DMS 273 (cell line): ENCODE results near the gene KLK1.
A peak's percentile ranks its signal among the peaks of the same experiment; 100 is the strongest.
"Not testable (repeated sequence)": the region's sequence is repeated elsewhere in the genome, so short reads cannot be mapped to it uniquely, and the experiment has no call there.

ENCODE experiments used
- DNase-seq: peaks from one replicate; lab custom pipeline; 2025; ENCODE audit not compliant: unreplicated experiment; lab: John Stamatoyannopoulos, UW

KLK1 gene

DNA sequence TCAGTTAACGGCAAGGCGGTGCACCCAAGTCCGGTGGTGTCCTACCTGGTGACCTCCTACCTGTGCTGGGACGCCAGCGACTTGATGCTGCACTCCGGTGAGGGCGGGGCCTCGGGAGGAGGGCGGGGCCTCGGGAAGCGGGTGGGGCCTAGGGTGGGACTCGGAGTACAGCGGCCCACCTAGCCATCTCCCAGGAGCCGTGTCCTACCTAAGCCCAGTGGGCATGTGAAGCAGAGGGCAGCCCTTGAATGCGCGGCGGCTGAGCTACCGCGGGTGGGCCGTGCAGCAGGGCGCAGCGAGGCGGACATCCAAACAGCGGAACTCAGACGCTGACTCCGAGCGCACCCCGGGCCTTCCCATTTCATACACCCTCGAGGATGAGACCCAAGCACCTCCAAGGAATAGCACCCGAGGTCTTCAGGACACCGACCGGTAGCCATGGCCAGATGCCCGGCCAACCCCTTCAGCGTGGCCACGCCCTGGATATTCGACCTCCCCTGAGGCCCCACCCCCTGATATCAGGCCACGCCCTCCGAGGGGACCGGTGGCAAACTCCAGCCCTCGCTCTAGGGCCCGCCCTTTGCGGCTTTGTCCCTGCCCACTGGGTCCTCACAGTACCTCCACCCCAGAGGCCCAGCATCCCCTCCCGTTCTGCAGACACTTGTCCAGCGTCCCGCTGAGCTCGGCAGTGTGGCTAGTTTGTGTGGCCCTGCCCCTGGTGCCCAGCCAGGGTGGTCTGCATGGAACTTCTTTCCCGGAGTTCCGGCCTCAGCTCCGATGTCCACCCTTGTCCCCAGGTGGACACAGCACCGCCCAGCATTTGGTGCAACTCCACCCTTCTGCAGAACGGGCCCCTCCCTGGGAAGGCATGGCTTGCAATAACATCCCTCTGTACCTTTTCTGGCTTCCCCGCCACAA lies 5.4 kb downstream of the KLK1 start:
- peak; percentile 57 for DNase-seq

DNA sequence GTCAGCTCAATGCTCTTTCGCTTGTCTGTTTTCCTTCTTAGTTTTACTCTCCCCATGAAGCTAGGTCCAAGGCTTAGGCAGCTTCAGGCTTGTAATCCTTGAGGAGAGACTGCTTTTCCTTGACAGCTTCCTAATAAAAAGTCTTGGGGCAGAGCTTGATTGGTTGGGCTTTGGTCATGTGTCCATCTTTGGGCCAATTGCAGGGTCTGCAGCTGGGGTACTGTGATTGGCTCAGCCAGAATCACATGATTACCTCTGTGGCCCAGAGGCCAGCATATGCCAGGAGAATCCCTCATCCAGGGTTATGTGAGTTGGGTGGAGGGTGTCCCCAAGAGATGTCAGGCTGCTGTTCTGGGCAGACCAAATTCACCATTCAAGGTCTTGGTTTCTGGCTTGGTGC lies 8.1 kb downstream of the KLK1 start:
- DNase-seq = peak; percentile 35

DNA sequence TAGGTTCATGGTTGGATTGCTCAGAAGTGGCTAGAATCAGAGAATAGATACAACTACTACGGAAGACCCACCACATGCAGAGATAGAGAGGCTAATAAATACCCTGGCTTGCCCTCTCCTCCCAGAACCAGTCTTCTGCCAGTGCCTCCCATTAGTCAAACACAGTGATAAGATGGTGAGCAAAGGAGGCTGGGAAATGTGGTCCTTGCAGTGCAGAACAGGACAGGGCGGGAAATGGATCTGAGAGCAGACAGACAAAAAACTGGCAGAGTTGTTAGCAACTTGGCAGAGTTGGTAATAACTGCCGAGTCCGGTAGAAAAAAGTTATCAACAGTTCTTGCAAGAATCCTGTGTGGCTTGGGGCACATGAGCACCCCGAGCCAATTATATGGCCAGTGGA lies 8.7 kb downstream of the KLK1 start:
- no peak for DNase-seq

DNA sequence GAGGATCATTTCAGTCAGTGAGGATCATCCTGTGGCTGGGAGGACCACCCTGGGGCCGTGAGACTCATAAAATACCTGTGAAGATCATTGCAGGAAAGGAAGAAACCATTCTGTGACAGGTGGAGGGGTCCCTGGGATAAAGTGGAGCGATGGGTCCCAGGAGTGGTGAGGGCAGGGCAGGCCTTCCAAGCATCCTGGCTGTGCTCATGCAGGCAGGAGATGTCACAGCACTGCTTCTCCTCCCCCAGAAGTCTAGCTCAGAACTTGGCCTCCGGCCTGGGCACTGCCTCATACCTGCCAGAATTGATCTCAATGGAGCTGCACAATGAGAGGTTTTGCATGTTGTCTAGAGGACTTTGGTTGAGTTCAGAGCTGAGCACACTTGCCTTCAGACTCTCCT lies 11.1 kb downstream of the KLK1 start:
- no peak for DNase-seq

DNA sequence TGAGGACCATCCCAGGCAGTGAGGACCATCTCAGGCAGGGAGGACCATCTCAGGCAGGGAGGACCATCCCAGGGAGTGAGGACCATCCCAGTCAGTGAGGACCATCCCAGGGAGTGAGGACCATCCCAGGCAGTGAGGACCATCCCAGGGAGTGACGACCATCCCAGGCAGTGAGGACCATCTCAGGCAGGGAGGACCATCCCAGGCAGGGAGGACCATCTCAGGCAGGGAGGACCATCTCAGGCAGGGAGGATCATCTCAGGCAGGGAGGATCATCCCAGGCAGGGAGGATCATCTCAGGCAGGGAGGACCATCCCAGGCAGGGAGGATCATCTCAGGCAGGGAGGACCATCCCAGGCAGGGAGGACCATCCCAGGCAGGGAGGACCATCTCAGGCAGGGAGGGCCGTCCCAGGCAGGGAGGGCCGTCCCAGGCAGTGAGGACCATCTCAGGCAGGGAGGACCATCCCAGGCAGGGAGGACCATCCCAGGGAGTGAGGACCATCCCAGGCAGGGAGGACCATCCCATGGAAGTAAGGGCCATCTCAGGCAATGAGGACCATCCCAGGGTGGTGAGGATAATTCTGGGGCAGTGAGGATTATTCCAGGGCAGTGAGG lies 11.9 kb downstream of the KLK1 start:
- not testable (repeated sequence) for DNase-seq

DNA sequence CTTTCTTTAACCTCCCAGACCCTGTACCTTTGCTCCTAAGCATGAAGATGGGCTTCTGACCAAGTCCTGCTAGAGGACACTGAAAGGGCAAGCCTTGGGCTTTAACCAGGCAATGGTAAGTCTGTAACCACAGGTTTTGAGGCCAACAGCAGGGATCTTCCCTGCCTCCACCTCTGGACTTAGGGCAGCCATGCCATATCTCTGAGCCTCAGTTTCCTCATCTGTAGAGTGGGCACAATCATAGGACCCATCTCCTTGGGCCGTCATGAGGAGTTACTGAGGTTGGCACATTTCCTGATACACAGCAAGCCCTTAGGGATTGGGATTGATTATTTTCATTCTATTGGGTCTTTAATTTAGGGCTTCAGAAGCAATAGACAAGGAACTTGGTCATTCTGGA lies 14.7 kb downstream of the KLK1 start:
- no peak for DNase-seq

DNA sequence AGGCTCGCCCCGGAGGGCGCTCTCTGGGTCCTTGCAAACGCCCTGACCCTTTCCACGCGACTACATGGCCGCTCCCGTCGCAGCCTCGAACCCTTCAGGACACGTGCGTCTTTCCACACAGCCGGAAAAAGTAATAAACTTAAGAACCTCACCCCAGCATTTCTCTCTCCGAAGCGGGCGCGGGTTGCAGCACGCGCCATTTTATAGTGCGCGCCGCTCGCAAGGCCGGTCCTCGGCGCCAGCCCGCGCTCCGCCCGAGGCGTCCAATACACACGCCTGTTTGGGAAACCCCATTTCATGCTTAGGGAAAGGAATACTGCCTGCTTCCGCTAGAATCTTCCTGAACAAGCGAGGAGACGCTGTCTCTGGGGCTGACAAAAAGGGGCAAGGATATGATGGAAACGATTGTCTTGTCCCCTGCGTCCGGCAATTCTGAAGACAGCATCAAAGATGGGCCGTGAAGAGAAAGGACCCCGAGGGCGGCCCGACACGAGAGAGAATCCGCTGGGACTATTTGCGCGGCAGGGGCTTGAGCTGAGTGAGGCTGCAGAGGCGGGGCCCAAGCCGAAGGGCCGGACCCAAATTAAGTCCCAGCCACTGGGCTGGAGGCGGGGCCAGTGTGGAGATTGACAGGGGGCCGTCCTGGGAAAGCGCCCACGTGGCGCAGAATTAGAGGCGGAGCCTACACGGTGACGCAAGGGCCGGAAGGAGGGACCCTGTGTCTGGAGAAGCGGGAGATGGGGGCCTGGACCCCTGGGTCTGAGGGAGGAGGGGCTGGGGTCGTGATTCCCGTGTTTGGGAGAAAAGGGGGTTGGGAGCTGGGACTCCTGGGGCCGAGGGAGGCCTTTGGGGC lies 18.9 kb downstream of the KLK1 start:
- DNase-seq = peak; percentile 99

DNA sequence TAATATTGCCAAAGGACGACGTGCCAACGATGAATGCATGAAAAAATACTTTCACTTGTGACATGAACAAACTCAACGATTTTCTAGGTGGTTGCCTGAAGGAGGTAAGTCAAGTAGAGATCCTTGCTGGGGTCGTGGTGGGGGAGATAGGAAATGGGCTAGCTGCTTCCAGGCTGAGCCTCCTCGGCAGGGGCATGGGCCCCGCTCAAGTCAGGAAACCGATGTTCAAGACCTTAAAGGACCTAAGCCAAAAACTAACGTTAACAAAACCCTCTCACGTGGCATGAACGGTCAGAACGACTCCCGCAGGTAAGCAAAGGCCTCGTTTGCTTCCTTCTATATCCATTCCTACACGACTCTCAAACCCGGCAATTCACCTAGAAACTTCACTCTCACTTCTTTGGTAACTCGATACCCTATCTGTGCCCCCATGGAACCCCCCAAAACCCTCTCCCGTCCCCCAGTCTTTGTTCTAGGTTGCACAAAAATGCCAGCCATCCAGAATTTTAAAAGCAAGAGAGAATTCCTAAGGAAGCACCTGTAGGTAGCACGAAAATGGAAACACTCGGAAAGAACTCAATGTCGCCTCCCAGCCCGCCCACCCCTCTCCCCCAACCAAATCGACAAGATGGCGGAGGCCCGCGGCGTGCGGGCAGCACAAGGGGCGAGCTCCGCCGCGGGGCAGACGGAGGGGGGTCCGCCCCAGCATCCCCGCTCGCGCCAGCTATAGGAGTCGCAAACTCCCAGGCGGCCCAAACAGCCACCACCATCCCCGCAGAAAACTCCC lies 19.8 kb downstream of the KLK1 start:
- peak; percentile 70 for DNase-seq

DNA sequence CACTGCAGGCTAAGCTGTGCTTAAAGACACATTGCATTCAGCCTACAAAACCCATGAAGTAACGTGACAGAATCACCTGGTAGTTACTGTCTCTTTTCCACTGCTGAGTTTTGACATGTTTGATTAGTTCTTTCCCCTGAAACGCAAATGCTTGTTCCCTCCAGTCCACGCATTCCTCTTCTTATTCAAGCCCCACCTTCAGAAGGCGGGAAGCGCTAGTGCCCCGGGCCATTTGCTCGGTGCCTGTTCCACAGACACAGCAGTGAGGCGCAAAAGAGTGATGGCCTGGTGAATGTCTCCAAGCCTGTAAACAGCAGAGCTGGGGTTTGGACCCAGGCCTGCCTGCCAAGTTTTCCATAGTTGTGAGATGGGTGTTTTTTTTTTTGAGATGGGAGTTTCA lies 22.5 kb downstream of the KLK1 start:
- no peak for DNase-seq

DNA sequence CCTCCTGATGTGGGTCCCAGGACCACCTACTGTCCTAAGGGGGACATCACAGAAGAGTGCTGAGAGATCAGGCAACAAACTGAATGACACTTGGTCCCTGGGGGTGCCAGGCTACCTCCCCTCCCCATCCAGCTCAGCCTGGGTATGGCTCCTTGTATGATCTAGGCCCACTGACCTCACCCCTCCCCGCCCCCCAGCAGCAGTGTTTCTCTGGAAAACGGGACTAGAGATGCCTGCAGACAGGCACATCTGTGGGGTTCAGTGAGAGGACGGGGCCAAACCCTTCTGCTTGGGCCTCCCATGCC lies 24.1 kb downstream of the KLK1 start:
- DNase-seq = peak; percentile 24

DNA sequence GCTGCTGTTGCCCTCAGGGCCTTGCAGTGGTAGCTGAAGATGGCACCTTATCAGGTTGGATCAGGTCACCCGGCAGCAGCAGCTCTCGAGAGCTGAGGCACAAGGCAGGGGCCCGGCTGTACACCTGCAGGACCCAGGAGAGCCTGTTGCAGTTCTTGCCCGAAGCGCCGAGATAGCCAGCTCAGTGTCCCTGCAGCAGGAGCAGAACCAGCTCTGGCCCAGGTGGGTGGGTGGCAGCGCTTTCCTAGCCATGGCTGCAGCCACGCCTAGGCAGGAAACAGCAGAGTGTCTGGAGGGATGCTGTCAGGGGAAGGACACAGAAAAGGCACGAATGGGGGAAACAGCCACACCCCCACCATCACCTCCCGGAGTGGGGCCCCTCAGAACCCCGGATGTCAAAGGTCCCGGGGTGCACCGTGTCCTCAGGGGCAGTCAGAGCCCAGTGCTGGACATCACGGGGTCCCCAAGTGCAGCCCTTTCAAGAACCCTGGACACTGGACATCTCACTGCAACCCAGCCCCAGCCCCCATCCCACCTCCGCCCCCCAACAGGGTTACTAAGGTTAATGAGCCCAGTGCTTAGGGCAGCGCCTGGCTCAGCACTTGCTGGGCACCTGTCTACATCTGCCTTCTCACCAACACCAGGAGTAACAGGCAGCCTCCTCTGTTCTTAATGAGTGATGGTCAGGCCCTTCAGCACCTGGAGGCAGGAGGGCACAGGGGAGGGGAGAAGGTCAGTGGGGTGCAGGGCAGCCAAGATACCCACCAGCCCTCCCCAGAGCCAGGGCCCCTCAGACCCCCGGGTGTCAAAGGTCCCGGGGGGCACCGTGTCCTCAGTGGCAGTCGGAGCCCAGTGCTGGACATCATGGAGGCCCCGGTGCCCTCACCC lies 24.7 kb downstream of the KLK1 start:
- no peak for DNase-seq

DNA sequence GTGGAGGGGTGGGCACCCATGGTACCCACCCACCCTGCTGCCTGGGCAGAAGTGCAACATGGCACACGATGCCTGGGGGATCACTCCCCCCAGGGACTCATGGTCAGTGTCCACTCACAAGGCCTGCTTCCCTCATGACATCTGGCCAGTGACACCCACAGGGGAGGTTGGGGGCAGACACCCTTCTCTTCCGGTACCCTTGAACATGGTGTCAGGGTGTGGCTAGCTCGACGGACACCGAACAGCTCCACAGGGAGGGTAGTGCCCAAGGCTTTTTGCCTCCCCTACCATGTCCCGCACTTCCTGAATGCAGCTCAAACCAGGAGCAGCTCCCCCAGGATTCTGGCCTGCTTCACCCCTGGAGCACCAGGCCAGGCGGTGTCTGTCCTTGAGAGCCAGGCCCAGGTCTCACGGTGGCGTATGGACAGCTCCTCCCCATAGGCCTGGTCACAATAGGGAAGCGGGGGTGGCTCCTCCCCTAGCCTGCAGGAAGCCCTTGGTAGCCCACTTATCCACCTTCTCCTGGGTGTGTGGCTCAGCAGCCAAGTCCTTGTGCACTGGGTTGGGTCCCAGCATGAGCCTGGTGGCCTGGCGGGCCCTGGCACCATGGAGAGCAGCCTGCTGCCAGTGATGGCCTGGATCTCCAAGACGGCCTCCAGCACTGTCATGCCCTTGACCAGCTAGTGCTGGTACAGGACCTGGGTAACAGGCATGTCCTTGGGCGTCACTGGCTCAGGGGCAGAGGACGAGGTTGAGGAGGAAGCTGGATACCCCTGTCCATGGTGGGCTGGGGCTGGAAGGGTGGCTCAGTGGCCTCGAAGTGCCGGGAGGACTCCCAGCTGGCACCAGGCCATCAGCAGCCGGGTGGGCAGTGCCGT lies 25.6 kb downstream of the KLK1 start:
- peak; percentile 51 for DNase-seq

DNA sequence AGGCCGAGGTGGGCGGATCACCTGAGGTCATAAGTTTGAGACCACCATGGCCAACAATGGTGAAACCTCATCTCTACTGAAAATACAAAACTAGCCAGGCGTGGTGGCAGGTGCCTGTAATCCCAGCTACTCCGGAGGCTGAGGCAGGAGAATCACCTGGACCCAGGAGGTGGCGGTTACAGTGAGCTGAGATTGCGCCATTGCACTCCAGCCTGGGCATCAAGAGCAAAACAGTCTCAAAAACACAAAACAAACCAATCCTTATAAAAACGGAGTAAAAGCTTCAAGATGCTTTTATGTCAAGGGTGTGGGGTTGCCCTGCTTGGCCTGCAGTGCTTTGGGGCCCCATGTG lies 26.2 kb downstream of the KLK1 start:
- no peak for DNase-seq

DNA sequence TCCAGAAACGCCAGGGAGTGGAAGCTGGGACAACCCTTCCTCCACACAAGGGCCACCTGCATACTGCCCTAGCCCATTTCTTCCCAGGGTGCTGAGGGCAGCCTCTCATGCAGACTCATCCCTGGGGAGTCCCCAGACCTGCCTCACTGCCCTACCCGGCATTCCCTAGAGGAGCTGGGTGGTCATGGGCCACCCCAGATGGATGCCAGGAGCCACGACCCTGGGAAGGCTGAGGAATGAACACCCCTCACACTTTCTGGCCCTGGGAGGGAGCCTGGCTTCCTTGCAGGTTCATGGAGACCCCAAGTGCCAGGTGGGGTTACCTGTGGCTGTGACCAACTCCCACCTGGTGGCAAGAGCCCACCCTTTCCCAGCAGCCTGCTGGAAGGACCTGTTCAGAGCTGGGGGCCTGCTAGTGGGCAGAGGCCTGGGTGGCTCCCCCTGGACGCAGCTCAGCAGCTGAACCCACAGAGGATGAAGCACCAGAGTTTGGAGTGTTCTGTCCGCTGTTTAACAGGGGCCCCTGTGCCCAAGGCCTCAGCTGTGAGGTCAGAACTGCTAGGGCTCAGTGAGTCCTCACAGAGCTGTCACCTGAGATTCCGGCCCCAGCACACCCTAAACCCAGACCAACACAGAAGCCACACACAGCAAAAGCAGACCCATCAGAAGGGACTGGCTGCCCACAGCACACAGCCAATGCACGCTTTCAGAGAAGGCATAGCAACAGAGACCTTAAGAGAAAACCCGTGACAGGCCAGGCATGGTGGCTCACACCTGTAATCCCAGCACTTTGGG lies 26.8 kb downstream of the KLK1 start:
- peak; percentile 45 for DNase-seq

DNA sequence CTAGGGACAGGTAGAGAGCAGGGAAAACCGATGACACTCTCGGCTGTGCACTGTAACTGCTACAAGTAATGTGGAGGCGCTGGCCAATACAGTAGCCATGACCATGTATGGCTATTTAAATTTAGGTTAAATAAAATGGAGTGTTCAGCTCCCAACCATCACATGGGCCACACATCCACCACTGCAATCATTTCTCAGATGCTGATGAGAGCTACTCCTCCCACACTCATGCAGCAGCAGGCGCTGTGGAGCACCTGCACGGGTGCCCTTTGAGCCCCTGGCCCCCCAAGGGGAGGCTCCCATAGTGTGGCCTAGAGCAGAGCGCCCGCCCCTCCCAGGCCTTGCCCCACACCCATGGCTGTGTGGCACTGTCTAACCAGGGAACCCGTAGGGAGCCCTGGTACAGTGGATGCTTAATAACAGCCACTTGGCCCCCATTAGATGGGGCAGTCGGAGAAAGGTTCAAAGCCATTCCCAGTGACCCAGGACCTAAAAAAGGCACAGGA lies 27.4 kb downstream of the KLK1 start:
- DNase-seq = peak; percentile 65

DNA sequence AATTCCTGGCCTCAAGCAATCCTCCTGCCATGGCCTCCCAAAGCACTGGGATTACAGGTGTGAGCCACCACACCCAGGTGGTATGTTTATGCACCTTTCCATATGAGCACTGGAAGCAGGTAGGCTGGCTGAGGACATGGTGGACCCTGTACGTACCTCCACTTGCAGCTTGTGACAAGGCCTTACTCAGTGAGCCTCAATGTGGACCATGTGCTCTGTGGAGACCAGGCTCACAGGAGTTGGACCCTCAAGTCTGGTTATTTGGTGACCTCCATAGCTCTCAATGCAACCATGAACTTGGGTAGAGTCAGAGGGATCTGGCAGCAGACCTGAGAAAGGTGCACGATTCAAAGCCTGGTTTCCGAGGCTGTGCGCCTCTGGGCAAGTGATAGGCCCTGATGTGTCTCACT lies 27.9 kb downstream of the KLK1 start:
- DNase-seq = peak; percentile 65

DNA sequence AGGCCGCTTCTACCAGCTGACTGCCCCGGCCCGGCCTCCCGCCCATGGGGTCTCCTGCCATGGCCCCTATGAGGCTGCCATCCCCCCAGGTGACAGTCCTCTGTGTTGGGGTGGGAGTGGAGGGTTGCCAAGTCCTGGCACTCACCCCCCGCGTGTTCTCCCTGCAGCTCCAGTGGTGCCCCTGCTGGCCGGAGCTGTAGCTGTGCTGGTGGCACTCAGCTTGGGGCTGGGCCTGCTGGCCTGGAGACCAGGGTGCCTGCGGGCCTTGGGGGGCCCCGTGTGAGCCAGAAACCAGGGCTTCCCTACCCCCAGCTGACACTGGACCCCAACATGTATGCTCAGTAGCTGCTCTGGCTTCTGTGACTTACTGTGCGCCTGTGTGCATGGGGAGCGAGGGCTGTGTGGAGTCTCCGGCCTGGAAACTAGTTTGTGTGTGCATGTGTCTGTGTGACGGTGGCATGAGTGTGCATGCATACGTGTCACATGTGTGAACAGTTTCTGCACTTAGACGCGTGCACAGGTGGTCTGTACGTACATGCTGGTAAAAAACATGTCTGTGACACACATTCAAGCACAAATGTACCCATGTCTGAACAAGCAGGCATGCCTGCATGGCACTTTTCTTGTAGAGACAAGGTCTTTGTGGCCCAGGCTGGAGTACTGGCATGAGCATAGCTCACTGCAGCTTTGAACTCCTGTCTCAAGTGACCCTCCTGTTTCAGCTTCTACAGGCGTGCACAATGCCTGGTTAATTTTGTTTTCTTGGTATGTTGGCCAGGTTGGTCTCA lies 28.5 kb downstream of the KLK1 start:
- peak; percentile 88 for DNase-seq
